Kidney epithelial cell (primary cell): ENCODE measurements around the gene HARS1. TPM values are rescaled to one million over a fixed set of nuclear protein-coding genes. Genes with fewer than 3 reads are reported as not detected.
A peak's percentile ranks its signal among the peaks of the same experiment; 100 is the strongest.

Experiments
- DNase-seq: peaks from one replicate; pipeline ENCODE4 v3.0.0-alpha.2; 2010; ENCODE audit warnings: low read depth
- H3K27me3 ChIP-seq: 2 replicates; pipeline ENCODE4 v1.6.0; 2011; ENCODE audit warnings: low read length; ENCODE audit not compliant: control insufficient read depth, insufficient read depth
- H3K36me3 ChIP-seq: 2 replicates; pipeline ENCODE4 v1.5.1; 2011; ENCODE audit warnings: low read length; ENCODE audit not compliant: control insufficient read depth, insufficient read depth
- H3K4me3 ChIP-seq: 2 replicates; pipeline ENCODE4 v1.5.1; 2011; ENCODE audit warnings: low read depth, mild to moderate bottlenecking, control low read depth, low read length
- total RNA-seq: library from RNA; depleted of rRNA; stranded (reverse); fragments of >200 nt; gene quantifications from 2 replicates; pipeline ENCODE4 v1.2.3, GENCODE V29; 2015
- TF ChIP-seq, protein P1 (sequence below): IDR thresholded peaks from 2 replicates; pipeline ENCODE4 v1.5.1; 2011; ENCODE audit warnings: mild to moderate bottlenecking, moderate library complexity, low read length, control low read depth, inconsistent platforms; ENCODE audit not compliant: insufficient read depth, poor library complexity, severe bottlenecking

The HARS1 gene
- total RNA-seq, 1 donor from 2014 or later = 97.1 TPM

- DNase-seq = peak; percentile 100
- Histone ChIP-seq H3K36me3 (peaks cover 3% of the 10 kb centered on the region), H3K4me3 (peak within 1 kb of the TSS; percentile 81), H3K27me3 (no peaks in the 10 kb centered on the region)
- TF ChIP-seq, protein P1, sequence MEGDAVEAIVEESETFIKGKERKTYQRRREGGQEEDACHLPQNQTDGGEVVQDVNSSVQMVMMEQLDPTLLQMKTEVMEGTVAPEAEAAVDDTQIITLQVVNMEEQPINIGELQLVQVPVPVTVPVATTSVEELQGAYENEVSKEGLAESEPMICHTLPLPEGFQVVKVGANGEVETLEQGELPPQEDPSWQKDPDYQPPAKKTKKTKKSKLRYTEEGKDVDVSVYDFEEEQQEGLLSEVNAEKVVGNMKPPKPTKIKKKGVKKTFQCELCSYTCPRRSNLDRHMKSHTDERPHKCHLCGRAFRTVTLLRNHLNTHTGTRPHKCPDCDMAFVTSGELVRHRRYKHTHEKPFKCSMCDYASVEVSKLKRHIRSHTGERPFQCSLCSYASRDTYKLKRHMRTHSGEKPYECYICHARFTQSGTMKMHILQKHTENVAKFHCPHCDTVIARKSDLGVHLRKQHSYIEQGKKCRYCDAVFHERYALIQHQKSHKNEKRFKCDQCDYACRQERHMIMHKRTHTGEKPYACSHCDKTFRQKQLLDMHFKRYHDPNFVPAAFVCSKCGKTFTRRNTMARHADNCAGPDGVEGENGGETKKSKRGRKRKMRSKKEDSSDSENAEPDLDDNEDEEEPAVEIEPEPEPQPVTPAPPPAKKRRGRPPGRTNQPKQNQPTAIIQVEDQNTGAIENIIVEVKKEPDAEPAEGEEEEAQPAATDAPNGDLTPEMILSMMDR = no peak
Measured at GRCh38 chr5:140700177-140701144, 9.3 kb upstream of the HARS1 start, which contains the start of gene ZMAT2. Gene ZMAT2, plus strand, starts transcription at chr5:140700447. Its CDS starts 14 bp downstream, at chr5:140700461.

- Histone ChIP-seq H3K36me3 (peaks cover 5% of the 10 kb centered on the region), H3K27me3 (no peaks in the 10 kb centered on the region), H3K4me3 (no peak overlapping the region)
- TF ChIP-seq, protein P1 = no peak
- DNase-seq = no peak
Measured at GRCh38 chr5:140696891-140697492, 5.8 kb upstream of the HARS1 start.

- Histone ChIP-seq H3K4me3 (no peak overlapping the region), H3K36me3 (peaks cover 5% of the 10 kb centered on the region), H3K27me3 (no peaks in the 10 kb centered on the region)
- TF ChIP-seq, protein P1 = no peak
- DNase-seq = no peak
Measured at GRCh38 chr5:140694276-140694675, 3.1 kb upstream of the HARS1 start.

GRCh38 chr5:140690376-140690932, 716 bp downstream of the HARS1 start:
- TF ChIP-seq, protein P1 = no peak
- no peak for DNase-seq
- H3K36me3 ChIP-seq = peaks cover 3% of the 10 kb centered on the region
- peak overlapping the region; percentile 76 for H3K4me3 ChIP-seq
- H3K27me3 ChIP-seq = no peaks in the 10 kb centered on the region

DNA sequence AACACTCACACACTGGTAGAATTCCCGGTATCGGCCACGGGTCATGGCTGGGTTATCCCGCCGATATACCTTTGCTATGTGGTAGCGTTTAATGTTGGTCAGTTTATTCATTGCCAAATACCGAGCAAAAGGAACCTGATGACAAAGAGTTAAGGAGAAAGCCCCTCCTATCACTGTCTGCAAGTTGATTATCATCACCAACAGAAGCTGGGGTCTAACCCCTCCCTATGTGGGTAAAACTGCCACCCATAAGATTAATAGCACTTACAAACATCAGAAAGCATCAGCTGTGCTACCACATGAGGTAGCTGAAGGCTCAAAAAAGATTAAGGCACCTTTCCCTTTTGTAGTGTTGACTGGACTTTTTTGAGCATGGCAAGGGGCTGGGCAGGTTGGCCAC, 12.2 kb downstream of the HARS1 start:
- no peaks in the 10 kb centered on the region for H3K27me3 ChIP-seq
- no peak overlapping the region for H3K4me3 ChIP-seq
- H3K36me3 ChIP-seq = peaks cover 1% of the 10 kb centered on the region
- DNase-seq = no peak
- TF ChIP-seq, protein P1 = no peak
